ENCODE measurements around the gene APLP1.

DNA sequence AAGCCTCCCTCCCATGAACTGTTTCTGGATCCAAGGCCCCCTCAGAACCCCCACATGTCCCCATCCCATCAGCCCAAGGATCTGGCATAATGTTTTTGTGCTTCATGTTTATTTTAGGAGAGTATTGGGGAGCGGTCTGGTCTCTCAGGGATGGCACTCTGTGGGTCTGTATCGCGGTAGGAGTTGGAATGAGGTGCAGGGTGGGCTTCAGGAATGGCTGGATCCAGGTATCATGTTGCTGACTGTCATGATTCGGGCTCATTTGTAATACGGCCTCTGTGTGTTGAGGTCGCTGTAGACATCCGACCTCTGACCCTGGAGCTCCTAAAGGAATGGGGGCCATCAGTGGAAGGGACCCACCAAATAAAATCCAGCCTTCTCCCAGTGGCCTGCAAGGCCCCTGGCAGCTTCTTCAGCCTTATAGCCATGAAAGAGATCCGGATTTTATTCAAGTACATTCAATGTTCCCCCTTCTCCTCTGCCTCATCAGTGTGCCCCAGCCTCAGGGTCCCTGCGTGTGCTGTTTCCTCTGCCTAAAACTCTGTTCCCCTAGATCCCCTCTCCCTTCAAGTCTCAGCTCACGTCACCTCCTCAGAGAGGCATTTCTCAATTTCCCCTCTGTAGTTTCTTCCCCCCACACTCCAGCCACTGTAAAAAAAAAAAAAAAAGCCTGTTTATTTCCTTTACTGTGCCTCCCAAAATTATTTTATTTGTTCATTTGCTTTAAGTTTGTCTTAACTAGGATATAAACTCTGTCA is 36.1 kb downstream of the APLP1 start:
- TF ChIP-seq RAD21 (conservative IDR thresholded peaks at IDR 0.05 in 1 of 2, IDR thresholded peaks at IDR 0.05 in 1 of 2) (no peak), RCOR1 (IDR thresholded peaks at IDR 0.05; ENCODE audit: low read depth, low read length) (no peak), POLR2A (IDR thresholded peaks at IDR 0.05; ENCODE audit: low read length) (no peak)
- TF ChIP-seq, protein P1, sequence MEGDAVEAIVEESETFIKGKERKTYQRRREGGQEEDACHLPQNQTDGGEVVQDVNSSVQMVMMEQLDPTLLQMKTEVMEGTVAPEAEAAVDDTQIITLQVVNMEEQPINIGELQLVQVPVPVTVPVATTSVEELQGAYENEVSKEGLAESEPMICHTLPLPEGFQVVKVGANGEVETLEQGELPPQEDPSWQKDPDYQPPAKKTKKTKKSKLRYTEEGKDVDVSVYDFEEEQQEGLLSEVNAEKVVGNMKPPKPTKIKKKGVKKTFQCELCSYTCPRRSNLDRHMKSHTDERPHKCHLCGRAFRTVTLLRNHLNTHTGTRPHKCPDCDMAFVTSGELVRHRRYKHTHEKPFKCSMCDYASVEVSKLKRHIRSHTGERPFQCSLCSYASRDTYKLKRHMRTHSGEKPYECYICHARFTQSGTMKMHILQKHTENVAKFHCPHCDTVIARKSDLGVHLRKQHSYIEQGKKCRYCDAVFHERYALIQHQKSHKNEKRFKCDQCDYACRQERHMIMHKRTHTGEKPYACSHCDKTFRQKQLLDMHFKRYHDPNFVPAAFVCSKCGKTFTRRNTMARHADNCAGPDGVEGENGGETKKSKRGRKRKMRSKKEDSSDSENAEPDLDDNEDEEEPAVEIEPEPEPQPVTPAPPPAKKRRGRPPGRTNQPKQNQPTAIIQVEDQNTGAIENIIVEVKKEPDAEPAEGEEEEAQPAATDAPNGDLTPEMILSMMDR (IDR thresholded peaks at IDR 0.05) = no peak
